OCI-M2 (cell line): ENCODE data around the gene ACOXL.

Experiments
- DNase-seq: peaks from one replicate; lab custom pipeline; 2025; ENCODE audit not compliant: unreplicated experiment; lab: John Stamatoyannopoulos, UW

The ACOXL gene

DNA sequence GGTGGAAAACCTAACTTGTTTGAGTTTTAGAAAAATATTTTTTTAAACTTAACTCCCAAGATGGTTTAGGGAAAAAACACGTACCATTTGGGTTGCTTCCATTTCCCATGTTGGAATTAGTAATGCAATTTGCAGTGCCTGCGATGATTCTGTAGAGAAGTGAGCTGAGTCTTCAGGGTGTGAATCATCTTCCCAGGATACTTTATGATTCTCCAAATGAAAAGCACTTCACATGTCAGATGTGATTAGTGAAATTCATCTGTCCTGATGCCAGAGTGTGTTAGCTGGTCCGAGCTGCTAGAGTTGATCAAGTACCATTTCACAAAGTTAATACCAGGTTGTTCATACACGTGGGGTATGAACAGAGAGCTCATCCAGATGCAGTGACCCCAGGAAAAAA is 59.1 kb downstream of the ACOXL start:
- no peak for DNase-seq

DNA sequence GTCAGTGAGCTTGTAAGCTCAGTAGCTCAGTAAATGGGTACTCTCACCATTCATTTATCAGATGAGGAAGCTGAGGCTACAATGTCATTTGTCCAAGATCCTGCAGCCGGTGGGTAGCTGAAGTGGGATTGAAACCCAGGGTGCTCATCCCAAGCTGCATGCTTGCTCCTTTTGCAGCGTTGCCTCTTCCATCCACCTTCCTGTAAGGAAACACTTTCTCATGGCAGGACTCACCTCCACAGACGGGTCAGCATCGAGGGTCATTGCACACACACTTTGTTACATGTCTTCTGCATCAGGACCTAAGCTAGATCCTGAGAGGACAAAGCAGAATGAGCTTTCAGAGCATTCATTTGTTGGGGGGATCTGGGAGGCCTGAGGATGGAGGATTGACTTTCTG is 60.7 kb downstream of the ACOXL start:
- DNase-seq: no peak

DNA sequence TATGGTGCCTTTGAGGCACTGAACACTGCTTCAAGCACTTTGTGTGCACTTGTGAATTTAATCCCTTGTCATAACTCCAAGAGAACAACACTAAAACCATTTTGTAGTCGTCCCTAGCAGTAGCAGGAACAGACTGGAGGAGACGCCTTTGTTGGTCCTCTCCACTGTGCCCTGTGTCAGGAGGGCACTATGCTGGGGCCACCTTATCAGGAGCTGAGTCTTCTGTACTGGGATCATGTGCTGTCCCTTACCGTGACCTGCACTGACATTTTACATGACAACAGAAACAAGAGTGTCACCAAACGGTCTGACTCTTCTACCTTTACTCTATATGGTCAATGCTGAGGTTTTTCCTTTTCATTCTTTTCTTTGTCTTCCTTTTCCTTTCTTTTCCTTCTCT is 62.0 kb downstream of the ACOXL start:
- DNase-seq: no peak

DNA sequence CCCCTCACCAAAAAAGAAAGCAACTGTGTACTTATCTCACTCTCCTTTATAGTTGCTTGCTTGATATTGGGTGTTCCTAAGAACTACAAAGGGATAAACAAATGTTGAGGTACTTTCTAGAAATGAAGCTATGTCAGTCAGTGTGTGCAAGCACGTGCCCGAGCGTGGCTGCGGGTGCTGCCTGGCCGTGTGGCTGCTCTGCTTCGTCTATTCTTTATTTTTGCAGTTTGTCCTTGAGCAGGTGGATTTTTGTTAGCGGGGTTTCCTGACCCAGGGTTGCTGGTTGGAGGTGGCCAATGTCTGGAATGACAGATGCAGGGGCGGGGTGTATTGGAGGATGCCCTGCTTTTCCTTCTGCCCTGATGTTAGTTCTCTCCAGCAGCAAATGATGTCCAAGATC is 62.6 kb downstream of the ACOXL start:
- no peak for DNase-seq

DNA sequence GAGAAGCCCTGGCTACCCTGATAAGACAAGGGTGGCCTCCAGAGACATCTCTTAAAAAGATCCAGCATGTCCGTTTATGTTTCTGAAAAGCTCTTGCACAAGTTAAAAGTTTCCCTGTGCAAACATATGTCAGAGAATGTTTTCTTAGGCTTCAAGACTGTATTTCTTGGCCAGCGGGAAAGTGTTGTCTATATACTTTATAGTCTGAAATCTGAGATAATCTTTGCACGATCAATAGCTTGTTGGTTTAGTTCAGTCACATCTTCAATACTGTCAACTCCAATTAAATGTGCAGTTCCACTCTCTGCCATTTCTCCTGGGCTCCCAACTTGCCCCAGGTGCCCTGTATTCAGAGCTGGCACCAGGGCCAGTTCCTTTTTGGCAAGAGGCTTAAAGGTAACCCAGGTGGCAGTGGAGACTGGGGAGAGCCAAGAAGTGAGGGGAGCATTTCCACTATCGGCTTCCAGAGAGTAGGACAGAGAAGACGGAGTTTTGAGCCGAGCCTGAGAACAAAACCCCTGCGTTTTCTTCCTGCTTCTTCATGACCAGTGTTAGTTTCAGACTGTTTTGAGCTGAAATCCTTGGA is 64.4 kb downstream of the ACOXL start:
- no peak for DNase-seq

DNA sequence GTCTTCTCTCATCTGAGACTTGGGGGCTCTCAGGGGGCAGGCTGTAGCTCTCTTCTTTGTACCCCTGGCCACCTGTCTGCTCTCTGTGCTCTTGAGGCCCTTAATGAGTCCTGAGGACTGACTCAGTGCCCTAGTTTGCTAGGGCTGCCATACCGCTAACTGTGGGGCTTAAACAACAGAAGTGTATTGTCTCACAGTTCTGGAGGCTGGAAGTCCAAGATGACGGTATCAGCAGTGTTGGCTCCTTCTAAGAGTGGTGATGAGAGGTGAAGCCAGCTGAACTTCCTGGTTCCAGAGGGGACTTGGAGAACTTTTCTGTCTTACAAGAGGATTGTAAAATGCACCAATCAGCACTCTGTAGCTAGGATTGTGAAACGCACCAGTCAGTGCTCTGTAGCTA is 67.0 kb downstream of the ACOXL start:
- no peak for DNase-seq

DNA sequence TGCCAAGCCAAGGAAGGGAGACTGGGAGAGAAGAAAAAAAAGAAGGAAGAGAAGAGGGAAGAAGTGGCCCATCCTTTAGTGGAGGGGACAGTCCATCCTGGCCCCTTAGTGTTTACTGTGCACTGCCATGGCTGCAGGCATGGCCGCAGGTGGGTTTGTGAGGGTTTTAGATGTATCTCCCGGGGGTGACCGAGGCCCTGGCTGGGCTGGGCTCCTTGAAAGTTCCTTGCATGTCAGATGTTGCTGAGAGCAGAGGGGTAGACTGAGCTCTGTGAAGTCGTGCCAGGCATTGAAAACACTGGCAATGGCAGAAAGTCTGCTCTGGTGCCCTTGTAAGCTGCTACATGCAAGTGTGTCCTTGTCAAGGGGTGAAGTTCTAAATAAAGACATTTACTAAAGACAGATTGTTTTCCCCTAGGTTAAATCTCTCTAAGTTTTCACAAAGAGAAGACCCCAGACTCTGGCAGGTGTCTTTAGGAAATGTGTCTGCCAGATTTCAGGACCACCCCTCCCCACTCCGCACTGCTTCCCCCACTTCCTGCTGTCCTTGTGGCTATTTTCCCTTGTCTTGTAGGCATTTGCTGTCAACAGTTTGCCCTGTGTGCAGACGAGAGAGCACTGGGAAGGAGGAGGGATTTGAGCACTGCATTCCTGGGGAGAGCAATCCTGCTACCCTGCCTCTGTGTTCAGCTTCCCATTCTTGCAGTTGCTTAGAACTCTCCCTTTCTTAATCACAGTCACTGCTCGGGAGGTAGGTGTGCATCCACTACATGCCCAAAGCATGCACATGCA is 68.4 kb downstream of the ACOXL start:
- DNase-seq: no peak

DNA sequence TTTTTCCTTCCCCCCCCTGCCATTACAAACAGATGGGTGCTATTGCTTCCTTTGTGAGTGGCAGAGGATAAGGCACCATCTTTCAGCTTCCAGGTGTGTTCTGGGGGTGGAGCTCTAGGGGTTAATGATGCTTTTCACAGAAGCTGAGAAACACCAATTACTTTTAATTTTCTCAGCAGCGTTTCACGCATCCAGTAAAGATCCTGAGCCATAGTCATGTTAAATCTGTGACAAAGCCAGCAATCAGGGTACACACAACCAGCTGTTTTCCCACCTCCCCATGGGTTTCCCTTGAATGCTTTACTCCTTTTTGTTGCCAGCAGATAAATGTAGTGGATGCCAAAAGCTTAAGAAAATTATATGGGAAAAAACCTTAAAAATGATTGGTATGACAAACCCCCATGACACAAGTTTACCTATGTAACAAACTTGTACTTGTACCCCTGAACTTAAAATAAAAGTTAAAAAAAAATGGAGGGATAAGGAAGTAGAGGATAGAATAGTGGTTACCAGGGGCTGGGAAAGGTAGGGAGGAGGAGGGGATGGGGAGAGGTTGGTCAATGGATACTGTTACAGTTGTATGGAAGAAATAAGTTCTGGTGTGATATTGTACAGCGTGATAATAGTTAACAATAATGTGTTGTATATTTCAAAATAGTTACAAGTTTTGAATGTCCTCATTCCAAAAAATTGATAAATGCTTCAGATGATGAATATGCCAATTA is 70.0 kb downstream of the ACOXL start:
- no peak for DNase-seq

DNA sequence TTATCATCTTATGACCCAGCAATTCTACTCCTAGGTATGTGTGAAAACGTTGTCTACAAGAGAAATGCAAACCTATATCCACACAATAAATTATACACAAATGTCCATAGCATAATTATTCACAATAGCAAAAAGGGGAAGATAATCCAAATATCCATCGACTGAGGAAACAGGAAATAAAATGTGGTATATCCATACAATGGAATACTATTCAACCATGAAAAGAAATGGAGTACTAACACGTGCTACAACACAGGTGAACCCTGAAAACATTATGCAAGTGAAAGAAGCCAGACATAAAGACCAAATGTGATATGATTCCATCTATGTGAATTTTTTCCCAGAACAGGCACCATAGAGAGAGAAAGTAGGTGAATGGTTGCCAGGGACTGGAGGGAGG is 72.1 kb downstream of the ACOXL start:
- no peak for DNase-seq

DNA sequence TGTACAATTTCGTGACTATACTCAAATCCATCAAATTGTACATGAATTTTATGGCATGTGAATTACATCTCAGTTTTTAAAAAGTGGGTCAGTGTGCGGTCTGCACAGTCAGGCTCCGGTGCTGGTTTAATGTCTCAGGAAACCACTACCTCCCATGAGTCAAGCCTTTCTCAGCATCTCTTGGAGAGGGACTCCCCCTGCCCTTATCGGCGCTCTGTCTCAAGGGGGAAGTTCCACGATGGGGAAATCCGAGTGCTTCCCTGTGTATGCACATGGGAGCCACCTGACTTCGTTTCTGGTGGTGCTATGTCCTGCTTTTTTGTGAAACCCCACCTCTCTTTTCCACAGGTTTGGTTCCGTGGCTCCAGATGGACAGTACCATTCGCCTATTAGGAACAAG is 72.5 kb downstream of the ACOXL start:
- no peak for DNase-seq

DNA sequence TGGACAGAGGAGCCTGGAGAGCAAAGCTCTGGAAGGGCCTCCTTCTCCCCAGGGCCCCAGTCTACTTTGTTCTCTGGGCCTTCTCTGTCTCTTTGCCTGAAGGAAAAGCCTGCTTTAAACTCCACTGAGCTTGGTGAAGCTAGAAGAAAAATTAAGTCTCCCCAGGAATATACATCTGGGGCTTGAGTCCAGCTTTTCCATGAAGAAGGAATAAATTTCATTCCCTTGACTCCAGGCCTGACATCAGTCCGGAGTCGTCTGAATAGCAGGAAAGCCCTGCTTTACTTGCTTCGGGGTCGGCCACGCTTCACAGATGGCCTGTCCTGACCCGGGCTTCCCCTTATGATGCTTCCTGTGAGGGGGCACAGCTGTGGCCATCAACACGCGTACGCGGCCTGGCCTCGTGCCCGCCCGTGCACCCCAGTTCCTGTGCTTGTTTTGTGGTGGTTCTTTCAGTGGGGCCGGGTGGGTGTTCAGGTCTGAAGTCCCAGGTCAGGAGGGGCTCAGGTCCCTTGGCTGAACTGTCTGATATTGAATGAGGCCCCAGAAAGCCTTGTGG is 73.6 kb downstream of the ACOXL start:
- DNase-seq: no peak

DNA sequence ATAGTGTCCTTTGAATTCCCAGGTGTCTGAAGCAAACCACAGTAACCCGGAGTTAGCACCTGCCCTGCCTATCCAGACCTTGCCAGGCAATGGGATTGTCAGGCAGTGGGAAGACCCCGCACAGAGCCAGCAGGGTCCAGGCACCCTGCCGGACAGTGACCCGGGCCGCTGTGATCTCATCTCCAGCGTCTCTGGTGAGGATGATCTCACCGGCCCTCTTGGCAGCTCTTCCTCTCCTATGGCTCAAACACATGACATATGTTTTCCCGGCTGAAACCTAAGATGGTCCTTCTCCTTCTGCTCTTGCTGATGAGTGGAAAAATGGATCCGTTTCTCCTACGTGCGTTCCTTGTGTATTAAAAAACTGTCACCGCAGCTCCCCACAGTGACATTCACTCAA is 75.1 kb downstream of the ACOXL start:
- DNase-seq: no peak

DNA sequence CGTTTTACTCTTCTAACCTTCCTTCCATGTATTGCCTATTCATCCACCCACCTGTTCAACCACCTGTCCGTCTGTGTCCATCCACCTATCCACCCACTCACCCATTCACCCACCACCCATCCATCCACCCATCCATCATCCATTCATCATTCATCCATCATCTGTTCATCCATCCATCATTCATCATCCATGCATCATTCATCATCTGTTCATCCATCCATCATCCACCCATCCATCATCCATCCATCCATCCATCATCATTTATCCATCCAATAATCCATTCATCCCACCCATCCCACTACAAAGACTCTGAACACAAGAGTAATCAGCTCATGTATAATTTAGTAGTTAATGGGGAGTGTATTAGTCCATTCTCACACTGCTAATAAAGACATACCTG is 78.0 kb downstream of the ACOXL start:
- DNase-seq: no peak

DNA sequence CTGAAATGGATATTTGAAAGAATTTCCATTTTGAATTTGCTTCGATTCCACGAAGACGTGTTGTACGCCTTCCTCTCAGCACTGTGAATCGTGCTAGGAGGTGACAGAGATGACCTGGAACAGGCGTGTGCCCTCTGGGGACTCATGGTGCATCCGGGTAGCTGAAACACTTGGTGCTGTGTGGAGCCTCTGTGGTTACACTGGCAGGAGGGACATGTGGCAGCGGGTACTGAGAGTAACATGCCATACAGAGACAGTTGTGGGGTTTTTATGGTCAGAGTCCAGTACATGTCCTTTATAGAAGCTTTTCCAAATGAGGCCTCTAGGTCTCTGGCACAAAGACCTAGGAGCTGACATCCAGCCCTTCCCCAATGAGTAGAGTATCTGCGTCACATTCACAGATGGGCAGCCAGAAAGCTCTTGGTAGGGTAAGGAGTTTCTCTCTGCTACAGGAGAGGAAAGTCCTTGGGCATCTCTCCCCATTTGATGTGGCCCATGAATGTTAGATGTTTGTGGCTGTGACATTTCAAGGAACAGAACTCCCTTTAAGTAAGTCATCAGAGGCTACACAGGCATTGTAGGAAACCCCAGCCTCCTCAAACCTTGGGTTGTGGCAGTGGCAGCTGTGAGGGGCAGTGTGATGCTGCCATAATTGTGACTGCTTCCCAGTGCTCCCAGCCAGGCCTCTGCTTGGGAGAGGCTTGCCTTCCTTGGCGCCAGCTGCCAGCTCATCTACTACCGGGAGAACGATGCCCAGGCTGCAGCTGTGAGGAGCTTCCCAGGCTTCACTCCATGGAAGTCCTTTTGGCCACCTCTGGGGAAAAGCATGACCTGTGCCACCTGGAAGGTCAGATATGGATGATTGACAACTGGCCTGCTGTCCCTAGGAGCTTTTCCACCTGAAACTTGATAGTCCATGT is 80.6 kb downstream of the ACOXL start:
- DNase-seq: no peak

DNA sequence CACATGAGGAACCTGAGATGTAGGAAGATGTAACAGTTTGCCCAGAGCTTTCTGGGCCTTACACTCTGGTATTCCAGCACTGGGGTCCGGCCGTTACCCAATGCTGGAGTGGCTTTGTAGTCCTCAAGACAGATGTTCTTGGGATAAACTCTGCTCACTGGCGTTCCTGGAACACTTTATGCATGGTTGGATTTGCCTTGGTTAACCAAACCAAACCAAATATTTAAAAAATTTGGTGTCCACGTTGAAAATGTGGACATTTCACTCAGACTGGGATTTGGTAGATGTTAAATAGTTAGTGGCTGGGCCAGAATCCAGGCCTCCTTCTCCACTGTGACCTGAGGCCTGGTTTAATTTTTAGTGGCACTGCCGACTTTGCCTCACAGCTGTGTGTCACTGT is 81.5 kb downstream of the ACOXL start:
- no peak for DNase-seq

DNA sequence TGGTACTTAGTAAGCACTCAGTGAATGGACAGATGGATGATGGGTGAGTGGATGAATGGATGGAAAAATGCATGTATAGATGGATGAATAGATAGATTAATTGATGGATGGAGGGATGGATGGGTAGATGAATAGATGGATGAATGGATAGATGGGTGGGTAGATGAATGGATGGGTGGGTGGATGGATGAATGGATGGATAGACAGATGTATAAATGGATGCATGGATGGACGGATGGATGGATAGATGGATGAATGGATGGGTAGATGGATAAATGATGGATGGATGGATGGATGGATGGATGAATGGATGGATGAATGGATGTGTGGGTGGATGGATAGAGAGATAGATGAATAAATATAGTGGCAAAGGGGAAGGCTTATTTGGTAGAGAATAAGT is 83.6 kb downstream of the ACOXL start:
- no peak for DNase-seq

DNA sequence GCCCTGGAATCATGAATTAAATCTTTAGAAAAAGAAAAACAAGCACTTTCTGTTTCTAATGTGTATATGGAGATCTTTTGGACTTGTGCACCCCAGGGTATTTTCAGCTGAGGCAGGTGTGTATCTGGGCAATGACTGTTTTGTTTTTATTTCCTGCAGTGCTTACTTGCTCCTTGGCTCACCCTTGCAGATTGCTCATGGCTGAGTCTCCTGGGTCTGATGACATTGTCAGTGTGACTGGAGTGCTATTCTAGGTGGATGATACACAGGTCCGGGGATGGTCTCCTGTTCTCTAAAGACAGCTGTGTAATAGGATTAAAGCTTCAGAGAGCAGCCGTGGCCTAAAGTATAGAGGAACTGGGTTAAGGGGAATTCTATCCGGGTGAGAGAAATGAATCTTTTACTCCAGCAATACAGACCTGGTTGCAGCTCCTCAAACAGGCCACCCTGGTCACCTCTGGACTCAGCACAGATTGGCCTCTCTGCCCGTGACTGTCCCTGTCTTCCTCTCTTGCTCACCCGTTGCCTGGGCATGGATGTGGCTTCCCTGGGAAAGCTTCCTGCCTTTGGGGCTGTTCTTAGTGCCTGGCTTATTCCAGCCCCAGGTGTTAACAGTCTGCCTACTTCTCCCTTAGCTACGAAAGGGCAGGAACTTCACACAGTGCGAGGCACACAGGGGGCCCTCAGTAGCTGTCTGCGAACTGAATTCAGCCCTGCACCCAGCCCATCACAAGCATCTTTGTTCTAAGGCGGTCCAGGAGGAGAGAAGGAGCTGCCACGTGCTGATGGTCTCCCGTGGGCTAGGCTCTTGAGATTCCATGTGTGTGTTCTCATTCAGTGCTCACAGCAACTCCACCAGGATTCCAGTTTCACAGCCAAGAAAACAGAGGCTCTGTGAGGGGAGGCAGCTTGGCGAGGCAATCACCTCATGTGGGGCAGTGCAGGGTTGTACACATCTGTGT is 84.3 kb downstream of the ACOXL start:
- no peak for DNase-seq

DNA sequence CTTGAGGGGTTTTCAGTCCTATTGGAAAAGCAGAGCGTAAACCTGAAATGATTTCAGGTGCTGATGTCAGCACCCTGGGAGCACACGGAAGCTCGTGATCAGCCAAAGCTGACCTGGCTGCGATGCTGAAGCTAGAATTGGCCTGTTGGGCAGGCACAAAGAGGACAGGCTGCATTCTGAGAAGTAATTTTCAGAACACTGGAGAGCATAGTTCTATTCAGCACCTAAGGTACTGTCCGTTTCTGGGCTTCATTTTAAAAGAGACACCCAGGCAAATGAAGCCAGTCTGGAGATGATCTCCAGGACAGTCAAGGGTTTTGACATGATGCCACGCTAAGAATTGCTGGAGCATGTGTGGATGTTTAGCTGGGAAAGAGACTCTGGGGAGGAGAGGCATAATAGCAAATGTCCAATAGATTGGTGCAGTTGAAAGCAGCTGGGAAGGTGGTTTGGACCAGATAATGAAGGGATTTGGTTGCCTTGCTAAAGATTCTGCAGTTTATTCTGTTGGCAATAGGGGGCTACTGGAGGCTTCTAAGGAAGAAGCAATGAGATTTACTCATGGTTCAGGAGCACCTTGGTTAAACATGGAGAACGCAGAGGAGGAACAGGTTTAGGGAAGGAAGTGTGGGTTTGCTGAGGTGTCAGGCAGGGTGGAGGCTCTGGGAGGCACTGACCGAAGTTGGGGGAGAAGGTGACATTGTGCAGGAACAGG is 86.6 kb downstream of the ACOXL start:
- no peak for DNase-seq

DNA sequence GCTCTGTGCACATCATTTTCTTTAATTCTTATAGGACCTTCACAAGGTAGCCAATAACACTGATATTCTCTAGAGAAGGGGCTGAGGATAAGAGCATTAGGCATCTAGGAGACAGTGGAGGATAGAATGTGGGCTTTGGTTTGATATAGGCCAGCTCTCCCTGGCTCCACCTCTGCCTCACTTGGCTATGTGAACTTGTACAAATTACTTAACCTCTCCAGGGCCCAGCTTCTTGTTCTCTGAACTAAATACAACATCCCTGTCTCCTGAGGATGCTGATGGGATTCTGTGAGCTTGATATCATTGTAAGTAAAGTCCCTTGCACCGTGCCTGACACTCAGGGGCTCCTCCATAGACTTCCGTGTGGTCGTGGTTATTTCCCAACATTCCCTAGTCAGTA is 87.3 kb downstream of the ACOXL start:
- no peak for DNase-seq
